Panc1 (cell line): ENCODE data around the gene IPO11. TPM values are rescaled to one million over a fixed set of nuclear protein-coding genes. Genes with fewer than 3 reads are reported as not detected.

ENCODE experiments used
- ATAC-seq: fragments of 200-7000 bp; cut with Tn5 transposase; 2 replicates; pipeline ENCODE4 v1.9.1; 2020; ENCODE audit warnings: mild to moderate bottlenecking, moderate library complexity
- BruUV-seq: library from RNA; stranded (reverse); fragments of 400-500 nt; replicated peaks from 2 replicates; lab custom pipeline; 2021; lab: Mats Ljungman, UMichigan
- CTCF ChIA-PET: fragments of 300-600 bp; sonication (Branson Sonifier 250); formaldehyde crosslinking; loops from one replicate; lab custom pipeline; 2022; ENCODE audit warnings: antibody characterized with exemption; lab: Charles Lee
- POLR2A ChIA-PET: fragments of 300-600 bp; sonication (Branson Sonifier 250); formaldehyde crosslinking; loops from one replicate; lab custom pipeline; 2022; ENCODE audit warnings: antibody characterized with exemption; lab: Charles Lee
- DNase-seq: peaks from one replicate; pipeline ENCODE4 v3.0.0-alpha.2; 2010; ENCODE audit warnings: low read depth, low spot score
- H3K27ac ChIP-seq: 2 replicates; pipeline ENCODE4 v1.5.1; 2011; ENCODE audit warnings: mild to moderate bottlenecking, low read length, inconsistent platforms
- H3K27me3 ChIP-seq: fragments of 200-500 bp; sonication (Bioruptor generic); 2 replicates; pipeline ENCODE4 v1.6.0; 2014; ENCODE audit warnings: low read length, inconsistent platforms; ENCODE audit not compliant: control insufficient read depth, insufficient read depth
- H3K36me3 ChIP-seq: fragments of 200-500 bp; sonication (Bioruptor generic); 2 replicates; pipeline ENCODE4 v1.5.1; 2014; ENCODE audit warnings: inconsistent platforms, mild to moderate bottlenecking, low read length, moderate library complexity; ENCODE audit not compliant: control insufficient read depth, insufficient read depth
- H3K4me1 ChIP-seq: 2 replicates; pipeline ENCODE4 v1.5.1; 2011; ENCODE audit warnings: inconsistent platforms, mild to moderate bottlenecking, low read length, moderate library complexity; ENCODE audit not compliant: control insufficient read depth, insufficient read depth
- H3K4me3 ChIP-seq, 2 experiments: 2 replicates each; pipeline ENCODE4 v1.5.1; 2011 to 2012; ENCODE audit warnings: low read depth in 2 of 2, low read length in 2 of 2, mild to moderate bottlenecking in 2 of 2, inconsistent platforms in 1 of 2, moderate library complexity in 1 of 2
- H3K9me3 ChIP-seq: fragments of 200-500 bp; sonication (Bioruptor generic); 2 replicates; pipeline ENCODE4 v1.5.1; 2014; ENCODE audit warnings: low read depth, mild to moderate bottlenecking, inconsistent platforms, low read length, moderate library complexity; ENCODE audit not compliant: control insufficient read depth, insufficient read depth
- POLR2AphosphoS5 ChIP-seq: IDR thresholded peaks from 2 replicates; pipeline ENCODE4 v1.6.1; 2012; ENCODE audit warnings: mild to moderate bottlenecking, low read depth, low read length, moderate library complexity
- REST ChIP-seq, 2 experiments: IDR thresholded peaks; 2 replicates each; pipeline ENCODE4 v1.6.1; 2011 to 2012; ENCODE audit warnings: low read depth in 2 of 2, control low read depth in 1 of 2, low read length in 1 of 2, mild to moderate bottlenecking in 1 of 2, moderate library complexity in 1 of 2; ENCODE audit not compliant: insufficient read depth in 1 of 2
- SIN3A ChIP-seq: IDR thresholded peaks from 2 replicates; pipeline ENCODE4 v1.6.1; 2012; ENCODE audit warnings: low read depth, mild to moderate bottlenecking, low read length, moderate library complexity, borderline replicate concordance; ENCODE audit not compliant: insufficient read depth
- TCF7L2 ChIP-seq: IDR thresholded peaks from 2 replicates; pipeline ENCODE4 v1.6.1; 2011; ENCODE audit warnings: mild to moderate bottlenecking, low read depth, low read length, inconsistent platforms
- in situ Hi-C: cut with HindIII; loops from 2 replicates; pipeline ENCODE4 v1.10.0; 2016; ENCODE audit warnings: low sequenced_read_pairs, low pct_unique_long_range_greater_than_20kb
- intact Hi-C: fragments of 100-400 bp; cut with micrococcal nuclease; formaldehyde crosslinking; loops from one replicate; pipeline ENCODE4 v1.10.0; 2022; ENCODE audit not compliant: unreplicated experiment
- total RNA-seq: library from RNA; stranded (reverse); gene quantifications from one replicate; pipeline ENCODE4 v1.2.1, GENCODE V29; 2021; ENCODE audit not compliant: unreplicated experiment
- TF ChIP-seq, protein P1 (sequence below): fragments of 450-650 bp; IDR thresholded peaks from 2 replicates; pipeline ENCODE4 v1.5.1; 2017; ENCODE audit warnings: mild to moderate bottlenecking

Gene IPO11
- total RNA-seq, 1 experiment from 2014 or later, result 39.8 TPM

DNA sequence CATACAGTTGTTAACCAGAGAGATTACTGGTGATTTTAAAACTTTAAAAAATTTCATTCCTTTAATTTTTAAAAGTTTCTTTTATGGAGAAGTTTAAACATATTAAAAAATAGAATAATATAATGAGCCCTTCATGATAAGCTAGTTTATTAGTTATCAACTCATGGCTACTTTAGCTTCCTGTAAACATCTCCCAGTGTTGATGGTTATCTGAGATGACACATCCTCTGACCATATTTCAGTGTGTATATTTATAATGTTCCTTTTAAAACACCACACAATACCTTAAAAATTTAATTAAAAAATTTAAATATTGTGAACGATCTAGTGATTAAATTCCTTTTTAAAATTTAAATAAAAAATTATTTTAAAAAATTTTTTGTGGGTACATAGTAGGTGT lies 74.1 kb downstream of the IPO11 start:
- no peak for DNase-seq
- intact Hi-C loops (no loop called here), in situ Hi-C loops (no loop called here)
- ChIA-PET CTCF (no interaction called here), POLR2A (no interaction called here)
- ATAC-seq, result no peak
- no peak overlapping the region for H3K27ac ChIP-seq
- no peak overlapping the region for H3K4me3 ChIP-seq
- peaks cover 9% of the 10 kb centered on the region; the same call in 1 of the 2 replicates for H3K36me3 ChIP-seq
- BruUV-seq, result no TSS peak
- H3K27me3 ChIP-seq, result no peaks in the 10 kb centered on the region
- no peaks in the 10 kb centered on the region for H3K4me1 ChIP-seq
- TF ChIP-seq SIN3A (no peak), REST (IDR thresholded peaks at IDR 0.05; ENCODE audit: insufficient read depth in 1 of 2, low read depth in 2 of 2, low read length in 1 of 2) (no peak), POLR2AphosphoS5 (no peak), TCF7L2 (no peak)
- TF ChIP-seq, protein P1, sequence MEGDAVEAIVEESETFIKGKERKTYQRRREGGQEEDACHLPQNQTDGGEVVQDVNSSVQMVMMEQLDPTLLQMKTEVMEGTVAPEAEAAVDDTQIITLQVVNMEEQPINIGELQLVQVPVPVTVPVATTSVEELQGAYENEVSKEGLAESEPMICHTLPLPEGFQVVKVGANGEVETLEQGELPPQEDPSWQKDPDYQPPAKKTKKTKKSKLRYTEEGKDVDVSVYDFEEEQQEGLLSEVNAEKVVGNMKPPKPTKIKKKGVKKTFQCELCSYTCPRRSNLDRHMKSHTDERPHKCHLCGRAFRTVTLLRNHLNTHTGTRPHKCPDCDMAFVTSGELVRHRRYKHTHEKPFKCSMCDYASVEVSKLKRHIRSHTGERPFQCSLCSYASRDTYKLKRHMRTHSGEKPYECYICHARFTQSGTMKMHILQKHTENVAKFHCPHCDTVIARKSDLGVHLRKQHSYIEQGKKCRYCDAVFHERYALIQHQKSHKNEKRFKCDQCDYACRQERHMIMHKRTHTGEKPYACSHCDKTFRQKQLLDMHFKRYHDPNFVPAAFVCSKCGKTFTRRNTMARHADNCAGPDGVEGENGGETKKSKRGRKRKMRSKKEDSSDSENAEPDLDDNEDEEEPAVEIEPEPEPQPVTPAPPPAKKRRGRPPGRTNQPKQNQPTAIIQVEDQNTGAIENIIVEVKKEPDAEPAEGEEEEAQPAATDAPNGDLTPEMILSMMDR, result no peak
- H3K9me3 ChIP-seq, result no peaks in the 10 kb centered on the region

GRCh38 chr5:62488531-62488930 lies 76.0 kb downstream of the IPO11 start:
- no peaks in the 10 kb centered on the region for H3K4me1 ChIP-seq
- peaks cover 5% of the 10 kb centered on the region; the same call in 1 of the 2 replicates for H3K36me3 ChIP-seq
- intact Hi-C loops, result no loop called here
- H3K27ac ChIP-seq, result no peak overlapping the region
- BruUV-seq, result no TSS peak
- TF ChIP-seq REST (IDR thresholded peaks at IDR 0.05; ENCODE audit: insufficient read depth in 1 of 2, low read depth in 2 of 2, low read length in 1 of 2) (no peak), SIN3A (no peak), TCF7L2 (no peak), POLR2AphosphoS5 (no peak)
- TF ChIP-seq, protein P1, result no peak
- DNase-seq (no peak), ATAC-seq (no peak)
- ChIA-PET CTCF (no interaction called here), POLR2A (no interaction called here)
- H3K27me3 ChIP-seq, result no peaks in the 10 kb centered on the region
- in situ Hi-C loops, result no loop called here
- H3K4me3 ChIP-seq, result no peak overlapping the region
- no peaks in the 10 kb centered on the region for H3K9me3 ChIP-seq
